Stimulated activated naive CD8-positive, alpha-beta T cell treated with anti-CD3 and anti-CD28 coated beads, Interleukin-15, Interleukin-2, amounts not matched to agents 100 U/mL and 50 U/mL, for 24 hours (primary cell): ENCODE data around the gene PRPS1L1.

Experiments used
- ATAC-seq: fragments of 150-1000 bp; cut with Tn5 transposase; one replicate; pipeline ENCODE4 v1.10.0; 2021
- DNase-seq: peaks from one replicate; pipeline ENCODE4 v3.0.0; 2021

Gene PRPS1L1

DNA sequence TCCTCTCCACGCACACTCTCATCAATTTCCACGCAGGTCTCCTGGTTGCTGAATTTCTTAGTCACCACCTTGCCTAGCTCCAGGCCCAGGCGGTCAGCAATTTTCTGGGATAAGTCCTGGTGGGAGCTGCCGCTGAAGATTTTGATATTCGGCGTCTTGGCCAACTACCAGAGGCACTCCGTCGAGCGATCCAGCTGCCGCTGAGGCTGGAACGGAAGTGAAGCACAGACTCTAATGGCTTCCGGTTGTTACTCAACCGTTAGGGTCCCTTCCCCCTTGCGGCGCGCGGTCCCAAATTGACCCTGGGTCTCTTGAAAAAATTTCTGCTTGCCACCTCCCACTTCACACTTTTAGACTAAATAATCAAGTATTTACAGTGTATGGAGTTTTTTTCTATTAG, at the start of gene PRPS1L1:
PRPS1L1 (minus strand) TSS at position 219 of the 400 bp plus-strand sequence.
- ATAC-seq: no peak
- no peak for DNase-seq

DNA sequence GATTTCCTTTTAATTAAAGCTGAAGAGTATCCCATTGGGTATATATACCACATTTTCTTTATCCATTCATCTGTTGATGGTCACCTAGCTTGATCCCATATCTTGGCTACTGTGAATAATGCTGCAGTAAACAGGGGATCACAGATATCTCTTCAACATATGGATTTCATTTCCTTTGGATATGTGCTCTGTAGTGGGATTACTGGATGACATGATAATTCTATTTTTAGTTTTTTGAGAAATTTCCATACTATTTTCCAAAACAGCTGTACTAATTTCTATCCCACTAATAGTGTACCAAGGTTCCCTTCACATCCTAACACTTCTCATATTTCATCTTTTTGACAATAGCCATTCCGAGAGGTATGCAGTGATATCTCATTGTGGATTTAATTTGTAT, 48.8 kb upstream of the PRPS1L1 start:
- DNase-seq (no peak), ATAC-seq (no peak)

DNA sequence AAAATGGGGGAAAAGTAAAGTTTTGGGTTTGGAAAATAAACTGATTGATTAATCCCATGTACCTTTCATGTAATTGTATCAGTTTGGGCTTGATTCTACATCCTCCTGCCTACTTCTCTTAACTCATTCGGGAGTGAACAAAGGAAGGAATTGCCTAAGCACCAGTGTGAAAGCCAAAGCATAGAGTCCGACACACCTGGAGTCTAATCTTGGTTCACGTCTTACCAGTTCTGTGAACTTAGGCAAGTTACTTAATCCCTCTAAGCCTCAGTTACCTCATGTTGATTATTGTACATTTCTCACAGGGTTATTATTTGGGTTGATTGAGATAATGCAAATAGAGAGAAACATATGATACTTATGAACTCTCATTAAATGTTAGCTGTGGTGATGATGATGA, 41.1 kb upstream of the PRPS1L1 start:
- ATAC-seq (no peak), DNase-seq (no peak)

DNA sequence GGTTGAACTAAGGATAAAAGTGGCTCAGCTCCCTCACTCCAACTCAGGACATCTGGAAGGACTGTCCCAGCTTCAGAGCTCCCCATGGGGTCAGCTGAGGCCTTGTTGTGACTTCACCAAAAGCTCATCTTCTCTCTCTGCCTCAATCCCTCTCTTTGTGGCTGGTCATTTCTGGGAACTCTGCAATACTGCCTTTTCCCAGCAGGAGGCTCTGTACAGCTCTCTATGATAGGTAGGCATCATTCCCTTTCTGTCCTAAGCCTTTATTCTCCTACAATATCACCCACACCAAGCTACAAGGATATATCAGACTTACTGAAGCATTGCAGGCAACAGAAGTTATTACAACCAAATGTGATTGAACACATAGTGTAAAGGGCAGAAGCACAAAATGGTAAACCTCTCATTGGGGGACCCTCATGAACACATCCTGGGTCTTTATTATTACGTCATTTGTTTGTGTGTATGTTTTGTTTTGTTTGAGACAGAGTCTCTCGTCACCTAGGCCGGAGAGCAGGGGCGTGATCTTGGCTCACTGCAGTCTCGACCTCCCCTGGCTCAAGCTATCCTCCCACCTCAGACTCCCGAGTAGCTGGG, 36.7 kb upstream of the PRPS1L1 start:
- ATAC-seq: no peak
- DNase-seq: peak; percentile 16

DNA sequence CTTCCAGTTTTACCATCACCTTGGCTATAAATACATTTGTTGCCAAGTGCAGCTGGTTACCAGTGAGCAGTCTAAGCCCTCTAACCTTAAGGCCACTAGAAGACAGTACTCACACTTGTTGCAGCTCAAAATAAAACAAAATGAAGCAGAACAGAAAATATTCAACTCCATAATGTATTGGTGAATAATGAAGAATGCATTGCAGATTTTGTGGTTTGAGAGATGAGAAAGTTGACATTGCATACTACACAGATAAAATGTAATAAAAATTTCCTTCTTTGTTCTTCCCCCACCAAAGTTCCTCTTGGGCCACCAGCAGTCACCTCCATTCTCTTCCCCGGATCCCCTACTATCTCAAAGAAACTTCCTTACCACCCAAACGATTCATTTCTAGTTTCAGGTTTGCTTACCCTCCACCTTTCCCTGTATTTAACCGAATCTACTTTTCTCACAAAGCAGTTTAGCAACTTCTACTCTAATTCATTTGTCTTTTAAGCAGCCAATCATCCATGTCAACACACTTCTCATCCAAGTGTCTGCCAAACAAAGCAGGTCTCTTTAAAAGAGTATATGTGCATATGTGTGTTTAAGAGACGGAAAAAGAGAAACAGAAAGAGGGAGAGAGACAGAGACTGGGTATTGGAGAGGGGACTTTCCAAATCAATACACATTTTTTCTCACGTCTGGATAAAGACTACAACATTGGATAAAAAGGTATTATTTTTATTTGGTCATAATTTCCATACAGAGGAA, 35.7 kb upstream of the PRPS1L1 start:
- DNase-seq (no peak), ATAC-seq (no peak)

DNA sequence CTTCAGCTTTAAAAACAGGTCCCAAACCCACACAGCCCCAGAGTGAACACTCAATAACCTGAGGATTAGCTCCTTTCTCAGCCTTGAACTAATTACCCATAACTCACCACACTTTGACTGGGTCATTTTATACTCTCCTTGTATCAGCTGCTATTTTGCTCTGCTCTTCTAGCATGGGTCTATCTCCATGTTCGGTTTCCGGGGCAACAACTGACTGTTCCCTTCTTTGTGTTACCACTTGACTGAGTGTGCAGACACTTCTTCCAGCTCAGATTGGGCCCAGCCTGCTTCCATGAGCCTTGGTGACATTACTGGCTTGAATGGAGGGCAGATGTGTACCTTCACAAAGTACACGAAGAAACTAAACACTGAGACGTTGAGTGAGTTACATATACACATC, 31.5 kb upstream of the PRPS1L1 start:
- DNase-seq (no peak), ATAC-seq (no peak)

DNA sequence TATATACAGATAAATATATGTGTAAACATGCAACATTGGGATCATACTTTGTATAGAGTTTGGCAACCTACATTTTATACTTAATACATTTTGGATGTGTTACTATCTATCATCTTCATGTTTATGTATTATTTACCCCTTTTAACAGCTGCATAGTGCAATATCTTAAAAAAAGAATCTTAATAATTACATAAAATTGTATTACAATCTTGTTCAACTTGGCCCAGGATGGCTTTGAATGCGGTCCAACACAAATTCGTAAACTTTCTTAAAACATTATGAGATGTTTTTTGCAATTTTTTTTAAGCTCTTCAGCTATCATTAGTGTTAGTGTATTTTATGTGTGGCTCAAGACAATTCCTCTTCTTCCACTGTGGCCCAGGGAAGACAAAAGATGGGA, 26.3 kb upstream of the PRPS1L1 start:
- DNase-seq (no peak), ATAC-seq (no peak)

DNA sequence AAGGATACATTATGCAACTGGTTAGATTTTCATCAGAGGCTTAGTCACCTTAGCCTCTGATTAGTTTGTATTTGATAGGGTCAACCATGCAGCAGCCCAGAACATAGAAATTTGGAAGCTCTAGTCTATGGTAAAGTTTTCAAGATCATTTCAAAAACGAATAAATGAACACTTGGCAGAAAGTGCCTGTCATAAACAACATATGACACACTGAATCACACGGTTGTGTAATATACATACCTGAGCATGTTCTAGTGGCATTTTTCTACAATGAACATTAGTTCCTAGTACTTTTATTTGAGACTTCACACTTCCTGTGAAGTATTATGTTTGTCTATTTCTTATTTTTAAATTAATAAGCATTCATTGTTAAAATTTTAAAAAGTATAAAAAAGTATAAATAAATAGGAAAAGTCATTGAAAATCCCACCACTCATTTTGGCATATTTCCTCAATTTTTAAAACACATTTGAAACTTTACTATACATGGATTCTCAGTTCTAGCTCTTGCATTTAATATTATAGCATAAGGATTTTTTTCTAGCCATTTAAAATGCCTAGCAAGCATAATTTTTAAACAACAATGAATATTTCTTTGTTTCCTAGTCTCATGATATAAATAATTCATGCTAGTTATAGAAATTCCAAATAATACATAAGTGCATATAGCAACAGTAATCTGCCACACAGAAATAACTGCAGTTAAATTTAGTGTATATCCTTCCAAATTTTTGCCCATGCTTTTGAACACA, 25.7 kb upstream of the PRPS1L1 start:
- ATAC-seq (no peak), DNase-seq (no peak)

DNA sequence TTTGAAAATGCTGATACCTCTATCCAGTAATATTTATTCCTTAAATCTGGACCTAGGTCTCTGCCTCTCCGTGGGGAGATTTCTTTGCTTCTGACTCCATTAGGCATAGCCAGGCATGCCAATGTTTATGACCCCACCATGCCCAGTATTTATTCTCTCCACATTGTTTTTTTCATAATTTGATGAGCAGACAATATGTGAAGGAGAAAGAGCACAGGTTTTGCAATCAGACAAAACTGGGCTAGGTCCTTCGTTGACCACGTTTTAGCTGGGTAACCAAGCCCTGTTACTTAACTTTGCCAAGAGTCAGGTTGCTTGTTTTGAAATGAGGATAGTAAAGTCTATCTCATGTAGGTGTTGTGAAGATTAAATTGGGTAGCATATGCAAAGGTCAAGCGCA, 21.6 kb upstream of the PRPS1L1 start:
- ATAC-seq: no peak

DNA sequence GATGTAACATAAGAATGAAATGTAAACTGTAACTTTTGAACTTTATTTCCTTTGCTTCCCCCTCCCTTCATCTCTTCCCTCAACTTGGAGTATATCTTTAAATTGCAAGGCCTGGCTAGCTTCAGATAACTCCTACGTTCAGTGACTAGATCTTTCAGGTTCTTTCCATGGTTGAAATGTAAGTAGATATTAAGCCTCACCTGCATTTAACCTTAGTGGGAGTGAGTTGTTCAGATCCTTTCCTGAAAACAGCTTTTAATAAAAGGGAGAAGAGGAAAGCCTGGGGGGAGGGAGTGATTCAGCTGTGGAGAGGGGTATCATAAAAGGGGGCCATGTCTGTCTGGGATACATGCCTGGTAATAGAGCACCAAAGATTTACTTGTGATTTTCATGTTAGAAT, 19.0 kb upstream of the PRPS1L1 start:
- ATAC-seq: no peak
- DNase-seq: no peak

More for the DNA sequence above, 21.6 kb upstream of the PRPS1L1 start:
- DNase-seq: no peak

DNA sequence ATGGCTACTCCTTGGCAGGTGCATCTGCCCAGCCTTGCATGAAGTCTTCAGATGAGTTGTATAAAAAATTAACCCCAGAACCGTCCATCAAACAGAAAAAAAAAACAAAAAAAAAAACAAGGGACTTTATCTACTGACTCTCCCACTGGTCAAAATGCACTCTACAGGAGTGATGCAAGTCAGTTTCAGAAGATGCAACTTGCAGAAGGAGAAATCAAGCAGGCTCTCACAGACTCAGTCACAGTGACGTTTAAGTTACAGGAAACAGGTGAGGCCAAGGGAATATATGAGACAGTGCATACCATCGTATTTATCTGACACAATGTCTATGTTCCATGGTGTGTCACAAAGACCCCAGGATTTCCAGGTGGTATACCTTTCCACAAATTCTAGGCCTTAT, 17.5 kb upstream of the PRPS1L1 start:
- DNase-seq: no peak
- ATAC-seq: no peak

DNA sequence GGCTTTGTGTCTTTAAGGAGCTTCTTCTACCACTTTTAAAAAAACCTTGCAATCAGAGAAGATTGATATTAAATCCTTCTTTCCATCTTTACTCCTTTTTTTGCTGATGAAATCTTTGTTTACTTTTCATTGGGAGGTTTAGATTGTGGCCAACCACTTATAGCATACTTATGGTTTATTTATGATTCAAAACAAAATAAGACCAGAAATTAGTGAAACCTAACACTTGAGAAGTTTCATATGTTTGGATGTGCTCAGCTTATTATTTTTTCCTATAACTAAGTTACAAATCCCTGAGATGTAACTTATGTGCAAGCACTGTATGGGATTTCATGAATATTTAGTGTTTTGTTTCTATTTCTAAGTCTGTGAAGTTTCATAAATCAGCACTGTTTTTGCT, 13.5 kb upstream of the PRPS1L1 start:
- no peak for ATAC-seq
- DNase-seq: no peak

DNA sequence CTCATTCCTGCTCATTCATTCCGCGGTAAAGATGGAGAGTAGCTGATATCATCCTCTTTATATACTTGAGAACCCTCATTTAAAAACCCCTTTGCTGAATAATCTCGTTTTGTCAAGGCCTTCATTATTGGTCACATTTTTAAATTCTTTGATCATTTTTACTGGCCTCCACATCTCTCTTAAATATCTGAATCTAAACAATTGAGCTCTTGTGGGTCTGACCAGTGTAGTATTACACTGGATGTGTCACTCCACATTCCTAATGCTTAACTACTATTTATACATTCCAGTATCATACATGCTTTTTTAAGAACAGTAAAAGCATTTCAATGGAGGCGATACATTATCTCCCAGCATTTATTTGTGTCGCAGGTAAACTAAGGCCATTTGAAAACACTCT, 12.6 kb upstream of the PRPS1L1 start:
- DNase-seq (no peak), ATAC-seq (no peak)

DNA sequence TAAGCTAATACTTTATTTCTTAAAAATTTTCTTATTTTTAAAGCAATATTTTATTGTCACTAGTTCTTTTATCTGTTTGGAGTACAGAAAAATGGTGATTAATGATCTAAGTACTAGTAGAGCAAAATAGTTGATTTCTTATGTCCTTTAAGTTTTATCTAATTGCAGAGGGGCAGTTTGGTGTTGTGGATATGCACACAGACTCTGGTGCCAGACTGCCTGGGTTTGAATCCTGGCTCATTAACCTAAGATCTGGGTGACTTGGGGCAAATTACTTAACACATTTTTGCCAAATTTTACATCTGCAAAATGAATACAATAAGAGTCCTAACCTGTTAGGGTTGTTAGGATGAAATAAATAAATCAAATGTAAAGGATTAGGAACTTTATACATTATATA, 10.7 kb upstream of the PRPS1L1 start:
- ATAC-seq (no peak), DNase-seq (no peak)

DNA sequence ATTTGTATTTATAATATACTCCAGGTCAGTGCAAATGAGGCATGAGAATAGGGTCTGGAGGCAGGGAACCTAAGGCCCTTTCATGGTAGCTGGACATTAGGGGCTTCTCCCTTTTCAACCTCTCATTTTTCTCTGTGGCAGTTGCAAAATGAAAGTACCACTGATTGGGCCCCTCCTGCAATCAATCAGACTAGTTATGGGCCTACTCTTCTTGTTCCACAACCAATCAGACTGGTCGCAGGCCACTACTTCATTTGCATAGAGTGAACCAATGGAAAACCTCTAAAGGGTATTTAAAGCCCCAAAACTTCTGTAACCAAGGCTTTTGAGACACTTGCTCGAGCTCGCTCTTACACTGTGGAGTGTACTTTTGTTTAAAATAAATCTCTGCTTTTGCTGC, 10.0 kb upstream of the PRPS1L1 start:
- ATAC-seq (no peak), DNase-seq (no peak)

DNA sequence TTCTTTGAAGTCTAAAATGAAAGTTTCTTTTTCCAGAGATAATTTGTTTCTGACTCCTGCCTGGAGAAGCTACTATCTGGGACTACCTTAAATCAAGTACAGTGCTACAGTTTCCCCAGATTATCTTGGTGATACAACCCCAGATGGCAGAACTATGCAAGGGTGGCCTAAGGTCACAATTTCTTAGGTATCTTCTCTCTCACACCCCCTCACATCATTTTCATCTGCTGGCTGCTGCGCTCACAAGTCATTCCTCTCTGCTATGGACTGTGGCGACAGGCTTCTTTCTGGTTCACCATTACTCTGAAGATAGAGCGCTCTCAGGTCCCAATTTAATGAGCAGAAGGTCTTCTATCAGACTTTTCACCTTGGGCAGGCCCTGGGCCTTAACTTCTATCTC, 9.1 kb upstream of the PRPS1L1 start:
- ATAC-seq (no peak), DNase-seq (no peak)

DNA sequence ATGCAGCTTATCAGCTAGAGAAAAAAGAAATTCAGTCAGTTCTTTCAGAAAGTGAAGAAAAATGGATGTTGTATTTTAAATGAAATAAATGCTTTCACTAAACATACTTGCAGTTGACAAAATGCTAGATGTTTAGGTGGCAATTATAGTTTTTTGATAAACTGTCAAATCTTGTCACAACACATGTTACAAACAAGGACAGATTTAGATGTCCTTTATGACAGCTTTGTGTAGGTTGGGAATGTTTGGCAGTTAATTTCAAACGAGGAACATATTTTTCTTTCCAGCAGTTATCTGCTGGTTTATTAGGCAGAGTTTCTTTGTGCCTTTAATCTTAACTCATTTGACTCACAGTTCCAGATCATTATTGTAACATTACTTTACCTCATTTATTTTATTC, 3.1 kb upstream of the PRPS1L1 start:
- DNase-seq: no peak
- no peak for ATAC-seq

DNA sequence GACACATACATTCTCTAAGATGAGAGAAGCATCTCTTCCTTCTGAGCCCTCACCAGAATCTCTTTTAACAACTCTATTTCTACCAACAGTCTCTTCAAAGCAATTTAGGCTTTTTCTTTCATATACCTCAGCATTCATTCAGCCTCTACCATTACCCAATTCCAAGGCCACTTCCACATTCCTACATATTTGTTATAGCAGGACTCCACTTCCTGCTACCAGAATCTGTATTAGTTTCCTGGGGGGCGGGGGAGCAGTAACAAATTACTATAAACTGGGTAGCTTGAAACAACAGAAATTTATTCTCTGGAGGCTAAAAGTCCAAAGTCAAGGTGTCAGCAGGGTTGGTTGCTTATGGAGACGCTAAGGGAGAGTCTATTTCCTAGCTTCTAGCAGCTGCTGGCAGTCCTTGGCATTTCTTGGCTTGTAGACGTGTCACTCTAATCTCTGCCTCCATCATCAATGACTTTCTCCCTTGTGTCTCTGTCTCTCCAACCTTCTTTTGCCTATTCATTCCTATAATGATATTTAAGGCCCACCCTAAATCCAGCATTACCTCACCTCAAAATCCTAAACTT, 7.4 kb downstream of the PRPS1L1 start:
- DNase-seq: no peak
- ATAC-seq: no peak

DNA sequence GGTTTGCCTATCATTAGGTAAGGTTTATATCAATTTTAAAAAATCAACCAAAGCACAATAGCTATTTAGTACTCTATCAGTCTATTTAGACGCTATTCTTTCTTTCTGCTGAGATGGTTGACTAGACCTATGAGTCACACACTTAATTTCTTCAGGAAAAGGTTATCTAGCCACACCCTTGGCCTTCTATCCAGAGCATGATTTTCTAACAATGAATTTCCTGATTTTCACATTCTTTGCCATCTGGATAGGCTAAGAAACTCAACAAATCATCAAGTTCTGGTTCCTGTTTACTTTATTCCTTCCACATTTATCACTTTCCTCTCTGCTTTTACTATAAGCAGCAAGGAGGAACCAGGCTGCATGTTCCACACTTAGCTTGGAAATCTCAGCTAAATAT, 8.1 kb downstream of the PRPS1L1 start:
- DNase-seq (no peak), ATAC-seq (no peak)

DNA sequence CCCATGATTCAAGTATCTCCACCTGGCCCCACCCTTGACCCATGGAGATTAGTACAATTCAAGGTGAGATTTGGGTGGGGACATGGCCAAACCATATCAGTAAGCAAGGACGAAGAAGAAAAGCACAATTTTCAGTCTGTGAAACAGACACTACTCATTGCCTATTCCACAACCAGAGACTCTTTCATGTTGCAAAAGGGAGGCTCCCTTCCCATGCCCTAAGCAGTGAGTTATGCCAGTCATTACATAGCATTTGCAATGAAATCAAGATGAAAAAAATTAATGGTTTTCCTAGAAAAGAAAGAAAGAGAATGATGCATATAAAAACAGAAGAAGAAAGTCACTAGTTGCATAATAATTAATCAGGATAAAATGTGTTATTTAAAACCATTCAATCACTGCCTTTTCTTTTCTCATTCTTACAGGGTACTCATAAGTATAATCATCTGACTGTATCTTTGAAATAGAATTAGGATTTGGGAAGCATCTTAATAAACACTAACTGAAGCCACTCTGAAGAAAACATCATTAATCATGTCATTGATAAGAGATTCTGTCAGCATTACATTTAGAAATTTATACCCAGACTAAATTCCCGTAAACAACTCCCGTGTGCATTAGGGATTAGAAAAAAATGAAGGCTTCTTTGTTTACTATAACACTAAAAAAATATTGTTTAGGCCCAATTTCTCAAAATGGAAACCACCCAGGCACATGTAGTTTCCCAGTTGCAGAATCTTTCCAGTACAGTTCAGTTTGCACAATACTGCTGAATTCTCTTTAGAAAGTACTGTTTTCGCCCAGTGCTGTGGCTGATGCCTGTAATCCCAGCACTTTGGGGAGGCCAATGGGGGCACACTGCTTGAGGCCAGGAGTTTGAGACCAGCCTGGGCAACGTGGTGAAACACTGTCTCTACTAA, 9.1 kb downstream of the PRPS1L1 start:
- no peak for DNase-seq

DNA sequence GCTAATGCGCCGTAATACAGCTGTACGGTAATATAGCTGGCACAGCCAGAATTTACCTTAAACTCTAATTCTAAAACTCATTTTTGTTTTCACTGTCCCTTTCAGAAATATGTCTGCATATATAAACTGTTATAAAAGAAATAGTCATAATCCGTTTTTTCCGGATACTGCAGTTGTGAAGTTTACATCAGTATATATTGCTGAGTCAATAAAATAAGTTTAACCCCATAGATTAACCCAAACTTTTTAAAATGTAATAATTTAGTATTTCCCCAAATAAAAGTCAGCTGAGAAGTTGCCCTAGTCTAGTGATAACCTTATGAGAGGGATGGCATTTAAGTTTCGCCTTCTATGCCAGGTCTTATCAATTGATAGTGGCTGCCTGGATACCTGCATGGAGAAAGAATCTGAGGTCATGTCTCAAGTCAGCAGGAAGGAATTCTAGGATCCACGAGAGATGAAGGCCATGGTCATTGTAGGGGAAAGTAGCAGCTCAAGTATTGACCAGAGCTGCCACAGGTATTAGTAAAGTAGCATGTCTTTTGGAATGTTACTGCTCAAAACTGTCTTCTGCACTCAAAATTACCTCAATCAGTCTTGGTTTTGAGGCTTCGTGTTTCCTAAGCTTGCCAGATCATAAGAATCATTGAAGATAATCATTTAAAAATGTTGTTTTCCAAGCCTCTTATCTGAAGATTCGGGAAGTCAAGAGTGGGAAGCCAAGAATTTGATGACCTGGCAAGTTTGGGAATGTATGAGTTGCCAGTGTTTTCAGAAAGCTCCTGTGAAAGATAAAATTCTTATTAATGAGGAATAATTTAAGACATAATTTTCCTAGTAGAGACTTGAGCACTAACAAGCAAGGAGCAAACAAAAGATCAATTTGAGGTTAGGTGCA, 10.8 kb downstream of the PRPS1L1 start:
- no peak for DNase-seq
- no peak for ATAC-seq

More for the DNA sequence above, 9.1 kb downstream of the PRPS1L1 start:
- ATAC-seq: no peak
